HEK293 (cell line): Measurements from ENCODE around the gene HIF1AN.

ENCODE experiments used
- GLIS1 ChIP-seq: fragments of 450-650 bp; formaldehyde crosslinking; IDR thresholded peaks from 2 replicates; pipeline ENCODE4 v1.5.1; 2016; ENCODE audit warnings: missing biosample characterization, missing genetic modification characterization
- HOXC10 ChIP-seq: sonication (generic); formaldehyde crosslinking; IDR thresholded peaks from 2 replicates; pipeline ENCODE4 v1.8.1; 2023; ENCODE audit warnings: mild to moderate bottlenecking, missing genetic modification reagents
- MEIS1 ChIP-seq: sonication (generic); formaldehyde crosslinking; IDR thresholded peaks from 2 replicates; pipeline ENCODE4 v1.8.1; 2022; ENCODE audit warnings: missing genetic modification reagents, mild to moderate bottlenecking, borderline replicate concordance
- MZF1 ChIP-seq: fragments of 450-650 bp; formaldehyde crosslinking; IDR thresholded peaks from 2 replicates; pipeline ENCODE4 v1.5.1; 2017; ENCODE audit warnings: missing biosample characterization, missing genetic modification characterization, borderline replicate concordance
- SCRT1 ChIP-seq: fragments of 450-650 bp; formaldehyde crosslinking; IDR thresholded peaks from 2 replicates; pipeline ENCODE4 v1.5.1; 2016; ENCODE audit warnings: missing biosample characterization, missing genetic modification characterization, borderline replicate concordance
- TCF7L2 ChIP-seq: IDR thresholded peaks from 2 replicates; pipeline ENCODE4 v1.6.1; 2011; ENCODE audit warnings: low read depth, mild to moderate bottlenecking, inconsistent platforms, low read length, moderate library complexity, borderline replicate concordance
- YY2 ChIP-seq: fragments of 450-650 bp; formaldehyde crosslinking; IDR thresholded peaks from 2 replicates; pipeline ENCODE4 v1.5.1; 2016; ENCODE audit warnings: missing biosample characterization, missing genetic modification characterization
- ZFP41 ChIP-seq: fragments of 450-650 bp; formaldehyde crosslinking; IDR thresholded peaks from 2 replicates; pipeline ENCODE4 v1.5.1; 2016; ENCODE audit warnings: missing biosample characterization, missing genetic modification characterization, borderline replicate concordance
- ZNF112 ChIP-seq: fragments of 450-650 bp; formaldehyde crosslinking; IDR thresholded peaks from 2 replicates; pipeline ENCODE4 v1.5.0; 2017; ENCODE audit warnings: missing biosample characterization, missing genetic modification characterization
- ZNF114 ChIP-seq: fragments of 450-650 bp; formaldehyde crosslinking; IDR thresholded peaks from 2 replicates; pipeline ENCODE4 v1.5.0; 2017; ENCODE audit warnings: missing biosample characterization, missing genetic modification characterization
- ZNF16 ChIP-seq: fragments of 450-650 bp; formaldehyde crosslinking; IDR thresholded peaks from 2 replicates; pipeline ENCODE4 v1.5.1; 2016; ENCODE audit warnings: low read depth, missing biosample characterization, missing genetic modification characterization
- ZNF175 ChIP-seq: fragments of 450-650 bp; formaldehyde crosslinking; IDR thresholded peaks from 2 replicates; pipeline ENCODE4 v1.5.1; 2016; ENCODE audit warnings: missing biosample characterization, missing genetic modification characterization
- ZNF2 ChIP-seq: fragments of 450-650 bp; formaldehyde crosslinking; IDR thresholded peaks from 2 replicates; pipeline ENCODE4 v1.5.1; 2016; ENCODE audit warnings: missing biosample characterization, missing genetic modification characterization
- ZNF23 ChIP-seq: fragments of 450-650 bp; formaldehyde crosslinking; IDR thresholded peaks from 2 replicates; pipeline ENCODE4 v1.5.1; 2016; ENCODE audit warnings: missing biosample characterization, missing genetic modification characterization, borderline replicate concordance
- ZNF274 ChIP-seq, 2 experiments: fragments of 200-500 bp in 1 of 2; fragments of 450-650 bp in 1 of 2; sonication (Bioruptor generic) in 1 of 2; formaldehyde crosslinking in 1 of 2; IDR thresholded peaks; 2 replicates each; pipeline versions ENCODE4 v1.5.1 to v1.6.1; 2014 to 2016; ENCODE audit warnings: borderline replicate concordance in 1 of 2, inconsistent platforms in 1 of 2, low read length in 1 of 2, missing biosample characterization in 1 of 2, missing genetic modification characterization in 1 of 2
- ZNF37A ChIP-seq: fragments of 450-650 bp; IDR thresholded peaks from 2 replicates; pipeline ENCODE4 v1.5.1; 2018; ENCODE audit warnings: missing biosample characterization, missing genetic modification characterization
- ZNF394 ChIP-seq: fragments of 450-650 bp; formaldehyde crosslinking; IDR thresholded peaks from 2 replicates; pipeline ENCODE4 v1.5.1; 2016; ENCODE audit warnings: missing biosample characterization, missing genetic modification characterization, mild to moderate bottlenecking, moderate library complexity, borderline replicate concordance
- ZNF416 ChIP-seq: fragments of 450-650 bp; formaldehyde crosslinking; IDR thresholded peaks from 2 replicates; pipeline ENCODE4 v1.5.1; 2016; ENCODE audit warnings: missing biosample characterization, missing genetic modification characterization
- ZNF426 ChIP-seq: fragments of 450-650 bp; formaldehyde crosslinking; IDR thresholded peaks from 2 replicates; pipeline ENCODE4 v1.5.1; 2017; ENCODE audit warnings: missing biosample characterization, missing genetic modification characterization, mild to moderate bottlenecking, inconsistent platforms, moderate library complexity
- ZNF433 ChIP-seq: fragments of 450-650 bp; formaldehyde crosslinking; IDR thresholded peaks from 2 replicates; pipeline ENCODE4 v1.5.1; 2016; ENCODE audit warnings: missing biosample characterization, missing genetic modification characterization, low read depth
- ZNF529 ChIP-seq: fragments of 450-650 bp; formaldehyde crosslinking; IDR thresholded peaks from 2 replicates; pipeline ENCODE4 v1.5.1; 2017; ENCODE audit warnings: missing genetic modification characterization, missing biosample characterization; ENCODE audit not compliant: insufficient replicate concordance
- ZNF558 ChIP-seq: fragments of 450-650 bp; formaldehyde crosslinking; IDR thresholded peaks from 2 replicates; pipeline ENCODE4 v1.5.1; 2016; ENCODE audit warnings: missing biosample characterization, missing genetic modification characterization
- ZNF629 ChIP-seq: fragments of 450-650 bp; formaldehyde crosslinking; IDR thresholded peaks from 2 replicates; pipeline ENCODE4 v1.5.1; 2017; ENCODE audit warnings: missing biosample characterization, missing genetic modification characterization
- ZNF654 ChIP-seq: fragments of 450-650 bp; formaldehyde crosslinking; IDR thresholded peaks from 2 replicates; pipeline ENCODE4 v1.5.1; 2016; ENCODE audit warnings: low read depth, missing biosample characterization, missing genetic modification characterization
- ZNF777 ChIP-seq: fragments of 450-650 bp; formaldehyde crosslinking; IDR thresholded peaks from 2 replicates; pipeline ENCODE4 v1.5.1; 2017; ENCODE audit warnings: missing biosample characterization, missing genetic modification characterization, borderline replicate concordance
- TF ChIP-seq, protein P1 (sequence below): fragments of 450-650 bp; formaldehyde crosslinking; IDR thresholded peaks from 2 replicates; pipeline ENCODE4 v1.5.1; 2016; ENCODE audit warnings: missing biosample characterization, missing genetic modification characterization
- TF ChIP-seq, protein P2 (sequence below): fragments of 450-650 bp; formaldehyde crosslinking; IDR thresholded peaks from 2 replicates; pipeline ENCODE4 v1.5.1; 2016; ENCODE audit warnings: missing biosample characterization, missing genetic modification characterization
- TF ChIP-seq, protein P3 (sequence below): fragments of 450-650 bp; formaldehyde crosslinking; IDR thresholded peaks from 2 replicates; pipeline ENCODE4 v1.5.1; 2017; ENCODE audit warnings: missing biosample characterization, missing genetic modification characterization
- TF ChIP-seq, protein P4 (sequence below): fragments of 450-650 bp; IDR thresholded peaks from 2 replicates; pipeline ENCODE4 v1.5.1; 2018; ENCODE audit warnings: missing biosample characterization, missing genetic modification characterization
- TF ChIP-seq, protein P5 (sequence below): fragments of 450-650 bp; formaldehyde crosslinking; IDR thresholded peaks from 2 replicates; pipeline ENCODE4 v1.5.1; 2016; ENCODE audit warnings: missing biosample characterization, missing genetic modification characterization, low read depth

HIF1AN gene

DNA sequence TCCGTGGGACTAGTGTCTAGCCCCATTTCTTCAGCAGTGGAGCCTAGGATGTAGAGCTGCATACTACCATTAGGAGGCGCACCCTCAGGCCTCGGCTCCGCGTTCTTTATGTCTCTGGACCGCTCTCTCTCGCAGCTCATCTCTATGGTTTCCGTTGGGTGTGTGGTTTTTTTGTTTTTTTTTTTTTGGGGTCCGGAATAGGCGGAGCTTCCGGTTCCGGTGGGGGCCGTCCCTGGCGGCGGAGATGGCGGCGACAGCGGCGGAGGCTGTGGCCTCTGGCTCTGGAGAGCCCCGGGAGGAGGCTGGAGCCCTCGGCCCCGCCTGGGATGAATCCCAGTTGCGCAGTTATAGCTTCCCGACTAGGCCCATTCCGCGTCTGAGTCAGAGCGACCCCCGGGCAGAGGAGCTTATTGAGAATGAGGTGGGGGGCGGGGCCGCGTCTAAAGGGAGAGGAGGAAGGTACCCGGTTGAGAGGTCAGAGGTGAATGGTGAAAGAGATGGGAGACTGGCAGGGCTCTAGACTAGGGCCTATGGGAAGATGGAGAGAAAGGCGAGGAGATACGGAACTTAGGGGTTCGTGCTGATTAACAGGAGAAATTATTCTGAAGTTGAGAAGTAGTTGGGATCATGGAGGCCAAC lies at the start of gene HIF1AN (continued):
- TF ChIP-seq ZNF114 (tag by site-specific recombination), result no peak
- no peak; the same call in 1 of the 2 replicates for TF ChIP-seq ZNF558 (tag by site-specific recombination)
- no peak for TF ChIP-seq ZNF777
- TF ChIP-seq MZF1 (tag by site-specific recombination), result no peak
- peak; percentile 91 for TF ChIP-seq ZNF629 (tag by site-specific recombination)
- TF ChIP-seq ZNF16 (tag by site-specific recombination), result no peak
- no peak for TF ChIP-seq ZNF37A (tag by site-specific recombination)
- TF ChIP-seq, protein P1, sequence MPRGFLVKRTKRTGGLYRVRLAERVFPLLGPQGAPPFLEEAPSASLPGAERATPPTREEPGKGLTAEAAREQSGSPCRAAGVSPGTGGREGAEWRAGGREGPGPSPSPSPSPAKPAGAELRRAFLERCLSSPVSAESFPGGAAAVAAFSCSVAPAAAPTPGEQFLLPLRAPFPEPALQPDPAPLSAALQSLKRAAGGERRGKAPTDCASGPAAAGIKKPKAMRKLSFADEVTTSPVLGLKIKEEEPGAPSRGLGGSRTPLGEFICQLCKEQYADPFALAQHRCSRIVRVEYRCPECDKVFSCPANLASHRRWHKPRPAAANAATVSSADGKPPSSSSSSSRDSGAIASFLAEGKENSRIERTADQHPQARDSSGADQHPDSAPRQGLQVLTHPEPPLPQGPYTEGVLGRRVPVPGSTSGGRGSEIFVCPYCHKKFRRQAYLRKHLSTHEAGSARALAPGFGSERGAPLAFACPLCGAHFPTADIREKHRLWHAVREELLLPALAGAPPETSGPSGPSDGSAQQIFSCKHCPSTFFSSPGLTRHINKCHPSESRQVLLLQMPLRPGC (tag by site-specific recombination), result 0 out of 2 replicates have a peak, but pooled peaks have one; percentile 38
- peak; percentile 84 for TF ChIP-seq ZNF2 (tag by site-specific recombination)
- no peak for TF ChIP-seq ZNF23 (tag by site-specific recombination)
- no peak for TF ChIP-seq ZNF274 (IDR thresholded peaks at IDR 0.05; ENCODE audit: low read length)
- TF ChIP-seq ZNF274 (tag by site-specific recombination; IDR thresholded peaks at IDR 0.05; ENCODE audit: borderline replicate concordance), result no peak
- TF ChIP-seq, protein P2, sequence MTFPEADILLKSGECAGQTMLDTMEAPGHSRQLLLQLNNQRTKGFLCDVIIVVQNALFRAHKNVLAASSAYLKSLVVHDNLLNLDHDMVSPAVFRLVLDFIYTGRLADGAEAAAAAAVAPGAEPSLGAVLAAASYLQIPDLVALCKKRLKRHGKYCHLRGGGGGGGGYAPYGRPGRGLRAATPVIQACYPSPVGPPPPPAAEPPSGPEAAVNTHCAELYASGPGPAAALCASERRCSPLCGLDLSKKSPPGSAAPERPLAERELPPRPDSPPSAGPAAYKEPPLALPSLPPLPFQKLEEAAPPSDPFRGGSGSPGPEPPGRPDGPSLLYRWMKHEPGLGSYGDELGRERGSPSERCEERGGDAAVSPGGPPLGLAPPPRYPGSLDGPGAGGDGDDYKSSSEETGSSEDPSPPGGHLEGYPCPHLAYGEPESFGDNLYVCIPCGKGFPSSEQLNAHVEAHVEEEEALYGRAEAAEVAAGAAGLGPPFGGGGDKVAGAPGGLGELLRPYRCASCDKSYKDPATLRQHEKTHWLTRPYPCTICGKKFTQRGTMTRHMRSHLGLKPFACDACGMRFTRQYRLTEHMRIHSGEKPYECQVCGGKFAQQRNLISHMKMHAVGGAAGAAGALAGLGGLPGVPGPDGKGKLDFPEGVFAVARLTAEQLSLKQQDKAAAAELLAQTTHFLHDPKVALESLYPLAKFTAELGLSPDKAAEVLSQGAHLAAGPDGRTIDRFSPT (tag by site-specific recombination), result no peak
- TF ChIP-seq YY2 (tag by site-specific recombination), result peak; percentile 90
- no peak for TF ChIP-seq HOXC10 (CRISPR knock-in tag)
- TF ChIP-seq ZNF394 (tag by site-specific recombination), result peak; percentile 64; the same call in 1 of the 2 replicates
- no peak for TF ChIP-seq ZNF433 (tag by site-specific recombination)
- no peak for TF ChIP-seq ZNF175 (tag by site-specific recombination)
- TF ChIP-seq, protein P3, sequence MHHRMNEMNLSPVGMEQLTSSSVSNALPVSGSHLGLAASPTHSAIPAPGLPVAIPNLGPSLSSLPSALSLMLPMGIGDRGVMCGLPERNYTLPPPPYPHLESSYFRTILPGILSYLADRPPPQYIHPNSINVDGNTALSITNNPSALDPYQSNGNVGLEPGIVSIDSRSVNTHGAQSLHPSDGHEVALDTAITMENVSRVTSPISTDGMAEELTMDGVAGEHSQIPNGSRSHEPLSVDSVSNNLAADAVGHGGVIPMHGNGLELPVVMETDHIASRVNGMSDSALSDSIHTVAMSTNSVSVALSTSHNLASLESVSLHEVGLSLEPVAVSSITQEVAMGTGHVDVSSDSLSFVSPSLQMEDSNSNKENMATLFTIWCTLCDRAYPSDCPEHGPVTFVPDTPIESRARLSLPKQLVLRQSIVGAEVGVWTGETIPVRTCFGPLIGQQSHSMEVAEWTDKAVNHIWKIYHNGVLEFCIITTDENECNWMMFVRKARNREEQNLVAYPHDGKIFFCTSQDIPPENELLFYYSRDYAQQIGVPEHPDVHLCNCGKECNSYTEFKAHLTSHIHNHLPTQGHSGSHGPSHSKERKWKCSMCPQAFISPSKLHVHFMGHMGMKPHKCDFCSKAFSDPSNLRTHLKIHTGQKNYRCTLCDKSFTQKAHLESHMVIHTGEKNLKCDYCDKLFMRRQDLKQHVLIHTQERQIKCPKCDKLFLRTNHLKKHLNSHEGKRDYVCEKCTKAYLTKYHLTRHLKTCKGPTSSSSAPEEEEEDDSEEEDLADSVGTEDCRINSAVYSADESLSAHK (tag by site-specific recombination), result no peak
- peak; percentile 40 for TF ChIP-seq ZNF654 (tag by site-specific recombination)
- peak; percentile 56 for TF ChIP-seq GLIS1
- TF ChIP-seq TCF7L2, result no peak
- no peak for TF ChIP-seq ZNF529 (tag by site-specific recombination)
- no peak for TF ChIP-seq MEIS1 (CRISPR knock-in tag)
- TF ChIP-seq ZNF416 (tag by site-specific recombination), result no peak
- TF ChIP-seq SCRT1 (tag by site-specific recombination), result no peak
- TF ChIP-seq, protein P4, sequence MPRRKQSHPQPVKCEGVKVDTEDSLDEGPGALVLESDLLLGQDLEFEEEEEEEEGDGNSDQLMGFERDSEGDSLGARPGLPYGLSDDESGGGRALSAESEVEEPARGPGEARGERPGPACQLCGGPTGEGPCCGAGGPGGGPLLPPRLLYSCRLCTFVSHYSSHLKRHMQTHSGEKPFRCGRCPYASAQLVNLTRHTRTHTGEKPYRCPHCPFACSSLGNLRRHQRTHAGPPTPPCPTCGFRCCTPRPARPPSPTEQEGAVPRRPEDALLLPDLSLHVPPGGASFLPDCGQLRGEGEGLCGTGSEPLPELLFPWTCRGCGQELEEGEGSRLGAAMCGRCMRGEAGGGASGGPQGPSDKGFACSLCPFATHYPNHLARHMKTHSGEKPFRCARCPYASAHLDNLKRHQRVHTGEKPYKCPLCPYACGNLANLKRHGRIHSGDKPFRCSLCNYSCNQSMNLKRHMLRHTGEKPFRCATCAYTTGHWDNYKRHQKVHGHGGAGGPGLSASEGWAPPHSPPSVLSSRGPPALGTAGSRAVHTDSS, result no peak
- no peak for TF ChIP-seq ZNF112 (tag by site-specific recombination)
- TF ChIP-seq ZFP41 (tag by site-specific recombination), result no peak
- no peak for TF ChIP-seq ZNF426 (tag by site-specific recombination)
- TF ChIP-seq, protein P5, sequence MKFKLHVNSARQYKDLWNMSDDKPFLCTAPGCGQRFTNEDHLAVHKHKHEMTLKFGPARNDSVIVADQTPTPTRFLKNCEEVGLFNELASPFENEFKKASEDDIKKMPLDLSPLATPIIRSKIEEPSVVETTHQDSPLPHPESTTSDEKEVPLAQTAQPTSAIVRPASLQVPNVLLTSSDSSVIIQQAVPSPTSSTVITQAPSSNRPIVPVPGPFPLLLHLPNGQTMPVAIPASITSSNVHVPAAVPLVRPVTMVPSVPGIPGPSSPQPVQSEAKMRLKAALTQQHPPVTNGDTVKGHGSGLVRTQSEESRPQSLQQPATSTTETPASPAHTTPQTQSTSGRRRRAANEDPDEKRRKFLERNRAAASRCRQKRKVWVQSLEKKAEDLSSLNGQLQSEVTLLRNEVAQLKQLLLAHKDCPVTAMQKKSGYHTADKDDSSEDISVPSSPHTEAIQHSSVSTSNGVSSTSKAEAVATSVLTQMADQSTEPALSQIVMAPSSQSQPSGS, result no peak
